Effector memory CD8-positive, alpha-beta T cell (primary cell): ENCODE measurements around the gene KLF12.

Experiments
- ATAC-seq: fragments of 150-1000 bp; cut with Tn5 transposase; replicated peaks from 2 replicates; pipeline ENCODE4 v1.10.0; 2021; ENCODE audit warnings: mild to moderate bottlenecking, moderate library complexity
- DNase-seq, 3 experiments: peaks; one replicate each; pipeline ENCODE4 v3.0.0; 2021
- H3K27ac Mint-ChIP-seq, 2 donors: one replicate each; pipeline ENCODE4 v1.8.0; 2022; ENCODE audit warnings: mild to moderate bottlenecking in 2 of 2, mixed read lengths in 2 of 2, moderate library complexity in 2 of 2
- H3K27me3 Mint-ChIP-seq, 2 donors: one replicate each; pipeline ENCODE4 v1.8.0; 2022; ENCODE audit warnings: mixed read lengths in 2 of 2
- H3K36me3 Mint-ChIP-seq: one replicate; pipeline ENCODE4 v1.8.0; 2022; ENCODE audit warnings: mild to moderate bottlenecking, moderate library complexity, mixed read lengths; ENCODE audit not compliant: insufficient read depth
- H3K4me1 Mint-ChIP-seq, 2 donors: one replicate each; pipeline ENCODE4 v1.8.0; 2022; ENCODE audit warnings: low read depth in 2 of 2, mixed read lengths in 2 of 2
- H3K4me3 Mint-ChIP-seq, 2 donors: one replicate each; pipeline ENCODE4 v1.8.0; 2022; ENCODE audit warnings: mild to moderate bottlenecking in 2 of 2, mixed read lengths in 2 of 2, moderate library complexity in 2 of 2
- H3K9me3 Mint-ChIP-seq, 2 donors: one replicate each; pipeline ENCODE4 v1.8.0; 2022; ENCODE audit warnings: mixed read lengths in 2 of 2

Gene KLF12

DNA sequence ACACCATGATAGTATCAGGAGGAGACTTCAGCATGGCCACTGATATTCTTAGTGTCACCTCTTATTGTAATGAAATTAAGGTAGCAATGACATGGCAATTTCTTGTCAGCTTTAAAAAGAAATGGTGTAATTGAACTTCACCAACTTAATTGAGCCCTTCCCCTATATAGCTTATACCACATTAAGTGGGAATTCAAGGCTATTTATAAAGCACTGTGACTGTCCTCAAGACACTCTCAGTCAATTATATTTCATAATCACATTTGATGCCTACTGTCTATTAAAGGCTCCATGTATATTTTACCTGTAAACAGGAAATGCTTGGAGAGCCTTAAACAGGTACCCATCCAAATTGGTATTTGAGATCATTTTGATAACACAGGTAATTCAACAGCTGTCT lies 28.3 kb downstream of the KLF12 start:
- Mint-ChIP-seq H3K9me3 (no peaks in the 10 kb centered on the region), H3K4me1 (peaks cover 41 to 70% of the 10 kb centered on the region in 2 donors), H3K4me3 (no peak overlapping the region), H3K27ac (no peak overlapping the region), H3K27me3 (no peaks in the 10 kb centered on the region), H3K36me3 (no peaks in the 10 kb centered on the region)
- no peak for DNase-seq
- ATAC-seq: no peak

DNA sequence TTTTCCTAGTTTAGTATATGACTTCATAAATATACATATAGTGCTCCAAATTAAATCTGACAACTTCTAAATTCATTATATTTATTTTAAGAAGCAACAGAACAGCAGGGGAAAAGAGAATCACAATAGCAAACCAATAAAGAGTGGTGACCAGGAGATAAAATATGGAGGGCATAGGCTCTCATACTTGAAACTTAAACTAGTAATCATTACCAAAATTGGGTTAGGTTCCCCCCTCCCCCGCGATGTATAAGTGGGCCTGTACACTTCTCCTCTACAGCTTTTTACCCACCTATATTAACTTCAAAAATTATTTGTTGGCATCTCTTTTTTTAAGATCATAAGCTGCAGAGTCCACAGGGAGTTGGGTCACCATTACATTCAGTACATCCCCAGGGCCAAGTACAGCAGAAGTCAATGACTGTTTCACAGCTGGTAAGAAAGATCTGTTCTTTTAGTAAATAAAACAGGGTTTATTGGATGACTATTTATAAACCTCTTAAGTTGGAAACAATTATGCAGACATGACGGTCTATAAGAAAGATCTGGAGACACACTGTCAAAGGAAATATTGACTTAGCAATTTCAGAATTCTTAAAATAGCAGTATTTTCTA lies 29.4 kb downstream of the KLF12 start:
- ATAC-seq: no peak
- DNase-seq: no peak
- Mint-ChIP-seq H3K4me3 (no peak overlapping the region), H3K27me3 (no peaks in the 10 kb centered on the region), H3K4me1 (peaks cover 38 to 68% of the 10 kb centered on the region in 2 donors), H3K9me3 (no peaks in the 10 kb centered on the region), H3K27ac (no peak overlapping the region), H3K36me3 (no peaks in the 10 kb centered on the region)

DNA sequence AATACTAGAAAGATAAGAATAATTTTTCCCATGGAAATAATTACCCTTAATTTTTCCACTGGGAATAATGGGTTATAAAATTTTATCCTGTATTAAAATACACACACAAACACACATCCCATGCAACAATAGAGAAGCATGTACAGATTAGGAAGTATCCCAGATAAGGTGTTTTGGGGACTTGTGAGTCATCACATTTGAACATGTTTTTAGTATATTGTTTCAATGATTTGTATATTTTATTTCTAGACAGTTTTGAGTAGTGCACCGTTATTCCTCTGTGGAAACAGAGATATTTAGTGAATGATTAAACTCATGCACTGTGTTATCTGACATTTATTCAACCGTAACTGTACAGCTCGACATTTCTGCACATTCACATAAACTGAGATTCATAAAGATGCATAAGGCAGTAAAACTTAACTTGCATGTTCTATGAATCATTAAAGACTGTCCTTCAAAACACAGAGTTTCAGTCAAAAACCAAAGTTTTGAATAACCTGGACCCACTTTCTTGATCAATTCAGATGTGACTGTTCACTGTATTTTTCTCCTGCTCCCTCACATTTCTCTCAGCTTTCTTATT lies 30.1 kb downstream of the KLF12 start:
- no peak overlapping the region for H3K4me3 Mint-ChIP-seq
- no peak for DNase-seq
- peaks cover 40 to 72% of the 10 kb centered on the region in 2 donors for H3K4me1 Mint-ChIP-seq
- ATAC-seq: no peak
- no peaks in the 10 kb centered on the region for H3K9me3 Mint-ChIP-seq
- peak overlapping the region in 1 of 2 donors; percentile 60 for H3K27ac Mint-ChIP-seq
- H3K27me3 Mint-ChIP-seq: no peaks in the 10 kb centered on the region
- no peaks in the 10 kb centered on the region for H3K36me3 Mint-ChIP-seq

DNA sequence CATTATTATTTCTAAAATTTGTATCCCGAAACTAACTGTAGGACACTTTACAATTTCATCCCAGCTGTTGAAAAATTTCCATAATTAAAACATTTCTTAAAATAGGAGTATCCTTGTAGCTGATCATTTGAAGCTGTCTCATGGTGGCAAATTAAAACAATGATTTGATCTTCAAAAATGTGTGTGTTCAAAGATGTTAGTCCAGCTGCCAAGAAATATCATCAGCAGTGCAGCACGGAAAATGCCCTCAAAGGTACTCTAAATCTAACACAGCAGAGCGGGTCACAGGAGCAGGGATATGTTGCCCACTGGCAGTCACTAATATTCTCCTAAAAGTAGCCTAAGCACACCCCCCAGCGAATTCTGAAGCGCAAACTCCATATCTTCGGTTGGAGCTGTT lies 31.0 kb downstream of the KLF12 start:
- DNase-seq: no peak
- Mint-ChIP-seq H3K9me3 (no peaks in the 10 kb centered on the region), H3K4me3 (no peak overlapping the region), H3K27ac (peak overlapping the region in 1 of 2 donors; percentile 60), H3K36me3 (no peaks in the 10 kb centered on the region), H3K4me1 (peaks cover 40 to 78% of the 10 kb centered on the region in 2 donors), H3K27me3 (no peaks in the 10 kb centered on the region)
- no peak for ATAC-seq

DNA sequence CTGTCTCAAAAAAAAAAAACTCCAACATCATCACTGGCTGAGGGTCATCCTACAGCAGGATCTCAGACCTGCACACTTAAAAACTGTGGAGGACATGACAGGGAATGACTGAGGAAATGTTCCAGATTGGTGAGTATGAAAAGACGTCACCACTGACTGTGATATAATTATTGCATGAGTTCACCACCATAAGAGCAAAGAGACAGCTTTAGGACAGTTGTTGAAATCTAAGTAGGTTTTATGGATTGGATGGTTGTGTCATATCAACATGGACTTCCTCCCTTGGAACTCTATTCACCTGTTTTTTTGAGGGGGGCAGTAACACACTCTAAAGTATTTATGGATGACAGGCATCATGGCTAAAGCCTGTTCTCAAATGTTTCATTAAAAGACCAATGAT lies 31.5 kb downstream of the KLF12 start:
- ATAC-seq (no peak), DNase-seq (no peak)
- H3K9me3 Mint-ChIP-seq: no peaks in the 10 kb centered on the region
- peaks cover 42 to 82% of the 10 kb centered on the region in 2 donors for H3K4me1 Mint-ChIP-seq
- H3K27me3 Mint-ChIP-seq: no peaks in the 10 kb centered on the region
- no peaks in the 10 kb centered on the region for H3K36me3 Mint-ChIP-seq
- H3K27ac Mint-ChIP-seq: no peak overlapping the region
- no peak overlapping the region for H3K4me3 Mint-ChIP-seq

DNA sequence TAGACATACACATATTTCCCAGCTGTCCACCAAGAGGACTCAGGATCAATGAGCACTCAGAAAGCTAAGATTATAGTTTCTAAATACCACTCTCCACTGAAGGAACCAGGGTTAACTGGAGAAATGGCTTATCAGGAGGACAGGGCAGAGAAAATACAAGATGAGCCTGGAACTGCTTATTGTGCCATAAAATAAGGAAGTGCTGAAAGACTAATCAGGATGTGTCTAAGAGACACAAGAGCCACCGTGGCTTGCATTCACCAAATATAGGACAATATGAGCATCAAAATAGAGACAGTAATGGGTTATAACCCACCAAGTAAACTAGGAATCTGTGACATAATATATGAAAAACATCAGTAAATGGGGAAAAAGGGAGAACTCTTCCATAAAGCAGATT lies 32.8 kb downstream of the KLF12 start:
- ATAC-seq (no peak), DNase-seq (no peak)
- Mint-ChIP-seq H3K4me1 (peaks cover 39 to 78% of the 10 kb centered on the region in 2 donors), H3K9me3 (no peaks in the 10 kb centered on the region), H3K27me3 (no peaks in the 10 kb centered on the region), H3K27ac (peak overlapping the region in 1 of 2 donors; percentile 20), H3K4me3 (peak overlapping the region in 1 of 2 donors; percentile 13), H3K36me3 (no peaks in the 10 kb centered on the region)

DNA sequence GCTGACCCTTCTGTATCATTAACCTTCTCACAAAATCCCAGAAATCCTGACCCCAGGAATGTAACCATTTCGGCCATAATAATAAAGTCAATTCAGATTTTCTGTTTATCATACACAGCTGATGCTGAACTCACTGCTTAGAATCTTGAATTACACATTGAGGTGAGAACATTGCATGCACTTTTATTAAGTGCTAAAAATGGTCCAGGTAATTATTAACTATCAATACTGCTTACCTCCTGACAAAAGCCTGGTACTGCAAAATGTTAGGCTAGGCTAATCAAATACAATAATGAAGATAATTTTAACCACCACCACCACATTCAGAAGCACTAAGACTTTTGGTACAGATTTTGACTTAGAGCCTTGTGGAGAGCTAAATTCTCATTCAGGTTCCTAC lies 36.1 kb downstream of the KLF12 start:
- no peak for DNase-seq
- H3K4me3 Mint-ChIP-seq: no peak overlapping the region
- no peaks in the 10 kb centered on the region for H3K9me3 Mint-ChIP-seq
- peaks cover 3% of the 10 kb centered on the region for H3K36me3 Mint-ChIP-seq
- no peaks in the 10 kb centered on the region for H3K27me3 Mint-ChIP-seq
- no peak for ATAC-seq
- peaks cover 46 to 70% of the 10 kb centered on the region in 2 donors for H3K4me1 Mint-ChIP-seq
- no peak overlapping the region for H3K27ac Mint-ChIP-seq

DNA sequence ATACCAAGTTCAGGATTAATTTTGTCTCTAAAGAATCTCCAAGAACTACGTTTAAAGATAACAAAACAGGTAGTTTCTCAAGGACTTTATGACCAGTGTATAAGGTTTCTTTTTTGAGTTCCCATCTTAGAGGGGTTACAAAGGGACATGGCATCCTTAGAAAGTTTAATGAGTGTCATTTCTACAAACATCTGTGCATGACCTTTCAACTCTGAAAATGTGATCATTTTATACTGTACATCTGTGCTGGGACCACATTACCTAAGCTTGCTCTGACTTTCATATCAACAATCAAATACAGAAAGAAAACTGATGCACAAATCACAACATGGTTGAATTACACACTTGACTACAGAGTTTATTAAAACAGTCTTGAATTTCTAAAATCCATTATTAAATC lies 37.1 kb downstream of the KLF12 start:
- no peaks in the 10 kb centered on the region for H3K9me3 Mint-ChIP-seq
- H3K4me3 Mint-ChIP-seq: peak overlapping the region in 1 of 2 donors; percentile 32
- H3K36me3 Mint-ChIP-seq: peaks cover 3% of the 10 kb centered on the region
- no peaks in the 10 kb centered on the region for H3K27me3 Mint-ChIP-seq
- H3K4me1 Mint-ChIP-seq: peaks cover 51 to 72% of the 10 kb centered on the region in 2 donors
- DNase-seq (no peak), ATAC-seq (no peak)
- peak overlapping the region in 1 of 2 donors; percentile 55 for H3K27ac Mint-ChIP-seq

DNA sequence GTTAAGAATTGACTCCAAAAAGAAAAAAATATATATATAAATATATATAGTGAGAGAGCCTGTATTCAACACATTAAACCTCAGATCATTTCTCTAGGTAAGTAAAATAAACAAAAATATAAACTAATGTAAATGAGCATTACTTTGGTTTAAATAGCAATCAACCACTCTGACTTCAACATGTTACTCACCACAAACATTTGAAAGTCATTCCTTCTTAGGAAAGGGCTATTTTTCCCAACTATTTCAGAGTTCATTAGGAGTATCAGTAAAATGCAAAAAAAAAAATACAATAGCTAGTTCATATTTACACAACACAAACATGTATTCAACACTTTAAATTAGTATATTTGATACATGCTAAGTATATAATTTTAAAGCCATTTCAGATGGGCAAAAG lies 40.5 kb downstream of the KLF12 start:
- peaks cover 6% of the 10 kb centered on the region for H3K36me3 Mint-ChIP-seq
- H3K27me3 Mint-ChIP-seq: no peaks in the 10 kb centered on the region
- H3K4me3 Mint-ChIP-seq: no peak overlapping the region
- H3K4me1 Mint-ChIP-seq: peaks cover 49 to 72% of the 10 kb centered on the region in 2 donors
- ATAC-seq (no peak), DNase-seq (no peak)
- H3K9me3 Mint-ChIP-seq: no peaks in the 10 kb centered on the region
- peak overlapping the region in 1 of 2 donors; percentile 90 for H3K27ac Mint-ChIP-seq

DNA sequence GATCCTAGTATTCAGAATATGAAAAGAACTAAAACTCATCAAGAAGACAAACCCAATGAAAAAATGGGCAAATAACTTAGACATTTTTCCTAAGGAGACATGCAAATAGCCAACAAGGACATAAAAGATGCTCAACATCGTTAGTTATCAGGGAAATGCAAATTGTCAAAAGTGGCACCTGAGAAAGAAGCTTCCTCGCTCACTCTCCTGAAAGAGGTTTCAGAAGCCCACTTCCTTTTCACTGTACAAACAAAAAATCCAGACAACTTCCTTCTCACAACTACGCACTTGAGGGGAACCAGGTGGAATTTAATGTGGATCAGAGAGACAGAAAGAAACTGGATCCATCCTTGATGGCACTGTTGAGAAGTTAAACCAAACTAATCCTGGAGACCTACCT lies 41.5 kb downstream of the KLF12 start:
- ATAC-seq (no peak), DNase-seq (no peak)
- H3K4me1 Mint-ChIP-seq: peaks cover 50 to 73% of the 10 kb centered on the region in 2 donors
- peaks cover 6% of the 10 kb centered on the region for H3K36me3 Mint-ChIP-seq
- peak overlapping the region; percentile 86 to 90 for H3K27ac Mint-ChIP-seq
- H3K9me3 Mint-ChIP-seq: no peaks in the 10 kb centered on the region
- peak overlapping the region; percentile 68 to 74 for H3K4me3 Mint-ChIP-seq
- no peaks in the 10 kb centered on the region for H3K27me3 Mint-ChIP-seq

DNA sequence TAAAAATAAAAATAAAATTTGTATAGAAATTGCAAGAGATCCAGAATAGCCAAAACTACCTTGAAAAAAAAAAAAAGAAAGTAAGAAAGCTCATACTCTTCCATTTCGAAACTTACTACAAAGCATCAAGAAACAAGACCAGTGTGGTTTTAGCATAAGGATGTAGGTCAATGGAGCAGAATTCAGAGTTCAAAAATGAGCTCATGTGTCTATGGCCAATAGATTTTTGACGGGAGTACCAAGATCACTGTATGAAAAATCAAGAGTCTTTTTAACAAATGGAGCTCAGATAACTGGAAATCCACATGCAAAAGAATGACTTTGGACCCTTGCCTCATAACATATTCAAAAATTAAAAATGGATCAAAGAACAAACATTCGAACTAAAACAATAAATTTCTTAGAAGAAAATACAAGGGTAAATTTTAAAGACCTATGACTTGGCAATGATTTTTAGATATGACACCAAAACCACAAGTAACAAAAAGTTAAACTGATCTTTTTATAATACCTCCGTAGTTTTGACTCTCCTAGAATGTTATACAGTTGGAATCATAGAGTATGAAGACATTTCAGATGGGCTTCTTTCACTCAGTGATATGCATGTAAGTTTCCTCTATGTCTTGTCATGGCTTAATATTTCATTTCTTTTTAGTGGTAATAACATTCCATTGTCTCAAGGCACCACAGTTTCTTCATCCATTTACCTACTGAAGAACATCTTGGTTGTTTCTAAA lies 43.2 kb downstream of the KLF12 start:
- no peaks in the 10 kb centered on the region for H3K9me3 Mint-ChIP-seq
- peak overlapping the region; percentile 86 to 90 for H3K27ac Mint-ChIP-seq
- DNase-seq (no peak), ATAC-seq (peak; percentile 95)
- no peaks in the 10 kb centered on the region for H3K27me3 Mint-ChIP-seq
- H3K4me1 Mint-ChIP-seq: peaks cover 45 to 75% of the 10 kb centered on the region in 2 donors
- H3K4me3 Mint-ChIP-seq: peak overlapping the region; percentile 71 to 74
- peaks cover 6% of the 10 kb centered on the region for H3K36me3 Mint-ChIP-seq

DNA sequence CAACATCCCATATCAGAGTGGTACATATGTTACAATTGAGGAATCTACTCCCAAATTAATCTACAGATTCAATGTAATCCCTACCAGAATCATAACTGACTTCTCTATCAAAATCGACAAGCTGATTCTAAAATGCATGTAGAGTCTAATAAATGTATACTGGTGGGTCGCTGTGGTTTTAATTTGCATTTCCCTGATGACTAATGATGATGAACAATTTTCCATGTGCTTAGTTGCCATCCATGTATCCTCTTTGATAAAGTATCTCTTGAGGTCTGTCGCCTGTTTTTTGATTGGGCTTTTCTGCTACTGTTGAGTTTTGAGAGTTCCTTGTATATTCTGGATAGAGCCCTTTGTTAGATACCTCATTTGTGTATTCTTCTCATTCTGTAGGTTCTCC lies 43.8 kb downstream of the KLF12 start:
- no peaks in the 10 kb centered on the region for H3K9me3 Mint-ChIP-seq
- DNase-seq (no peak), ATAC-seq (no peak)
- H3K27me3 Mint-ChIP-seq: no peaks in the 10 kb centered on the region
- peak overlapping the region; percentile 71 to 74 for H3K4me3 Mint-ChIP-seq
- peaks cover 43 to 72% of the 10 kb centered on the region in 2 donors for H3K4me1 Mint-ChIP-seq
- H3K27ac Mint-ChIP-seq: peak overlapping the region; percentile 86 to 90
- H3K36me3 Mint-ChIP-seq: peaks cover 8% of the 10 kb centered on the region

DNA sequence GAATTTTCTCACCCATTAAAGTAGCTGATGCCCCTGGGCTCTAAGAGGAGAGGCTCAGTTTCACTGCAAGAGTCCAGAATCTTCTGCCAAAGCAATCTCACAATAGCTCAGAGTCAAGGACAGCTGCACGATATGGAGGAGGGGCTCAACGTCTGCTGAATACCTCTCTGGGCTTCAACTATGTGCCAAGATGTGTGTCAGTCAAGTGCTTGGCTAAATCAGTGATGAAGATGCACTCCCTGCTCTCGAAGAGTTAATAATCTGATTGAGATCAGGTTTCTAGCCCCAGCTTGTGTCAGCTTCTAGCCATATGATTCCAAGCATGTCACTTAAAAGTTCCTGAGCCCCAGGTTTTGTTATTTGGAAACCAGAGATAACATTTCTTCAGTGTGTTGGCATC lies 46.8 kb downstream of the KLF12 start:
- H3K27me3 Mint-ChIP-seq: no peaks in the 10 kb centered on the region
- peaks cover 6% of the 10 kb centered on the region for H3K36me3 Mint-ChIP-seq
- H3K4me1 Mint-ChIP-seq: peaks cover 43 to 81% of the 10 kb centered on the region in 2 donors
- ATAC-seq: no peak
- no peak for DNase-seq
- H3K9me3 Mint-ChIP-seq: no peaks in the 10 kb centered on the region
- no peak overlapping the region for H3K27ac Mint-ChIP-seq
- H3K4me3 Mint-ChIP-seq: peak overlapping the region in 1 of 2 donors; percentile 46
